Measurements from ENCODE around the gene NKIRAS1.

DNA sequence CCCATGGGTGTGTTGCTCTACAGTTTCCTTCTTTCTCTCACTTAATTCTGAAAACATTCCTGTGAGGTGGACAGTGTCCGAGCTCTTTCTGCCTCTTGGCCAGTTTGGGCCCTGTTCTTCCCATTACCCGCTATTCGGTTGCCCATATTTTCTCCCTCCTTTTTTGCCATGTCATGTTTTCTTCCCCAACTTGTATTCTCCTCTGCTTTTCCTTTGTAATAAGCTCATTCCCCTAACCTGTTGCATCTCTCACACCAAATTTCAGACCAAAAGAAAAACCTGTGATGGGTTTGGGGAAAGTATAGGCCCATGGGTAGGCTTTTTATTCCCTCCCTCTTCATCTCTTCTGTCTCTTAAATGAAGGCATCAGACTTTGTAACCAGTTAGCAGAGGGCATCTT is 30.5 kb downstream of the NKIRAS1 start:
- TF ChIP-seq ARNT (IDR thresholded peaks at IDR 0.05) (no peak), SP1 (IDR thresholded peaks at IDR 0.05) (no peak)

All from HEK293T (cell line).